Hematopoietic multipotent progenitor cell (in vitro differentiated cells): Measurements from ENCODE around the gene EMC10. TPM values are rescaled to one million over a fixed set of nuclear protein-coding genes. Genes with fewer than 3 reads are reported as not detected.
"Not testable (repeated sequence)": the region's sequence is repeated elsewhere in the genome, so short reads cannot be mapped to it uniquely, and the experiment has no call there.

ENCODE experiments used
- DNase-seq, 3 donors: peaks; one replicate each; pipeline ENCODE4 v3.0.0-alpha.2; 2011 to 2015; ENCODE audit warnings: low read depth in 2 of 3, low spot score in 2 of 3
- total RNA-seq: library from RNA; depleted of rRNA; stranded (reverse); fragments of >200 nt; gene quantifications from one replicate; pipeline ENCODE4 v1.2.3, GENCODE V29; 2012

Gene EMC10
- total RNA-seq, result 80.0 TPM

- DNase-seq, result peak; percentile 92 to 97 (median 97)
Observed at GRCh38 chr19:50476224-50476906, at the start of gene EMC10, which contains the start of gene GARIN5A. EMC10 (plus strand) TSS chr19:50476507; CDS start chr19:50476545, 38 bp downstream. GARIN5A (minus strand) TSS chr19:50476848; CDS start chr19:50476388, 460 bp downstream.

GRCh38 chr19:50427318-50427925, 48.9 kb upstream of the EMC10 start:
- no peak for DNase-seq

GRCh38 chr19:50427997-50428425, 48.3 kb upstream of the EMC10 start:
- peak in 2 of 3 donors; percentile 84 to 85 for DNase-seq

GRCh38 chr19:50428772-50429463, 47.4 kb upstream of the EMC10 start:
- no peak for DNase-seq

GRCh38 chr19:50430888-50431342, 45.4 kb upstream of the EMC10 start:
- no peak for DNase-seq

GRCh38 chr19:50431343-50432220, 44.7 kb upstream of the EMC10 start:
- DNase-seq, result peak; percentile 87 to 93 (median 91)

- peak in 1 of 3 donors; percentile 10 for DNase-seq
Observed at GRCh38 chr19:50432221-50433028, 43.9 kb upstream of the EMC10 start, which contains the start of gene MYBPC2. MYBPC2 (plus strand) TSS chr19:50432892; CDS start chr19:50432954, 62 bp downstream.

GRCh38 chr19:50433201-50434180, 42.8 kb upstream of the EMC10 start:
- no peak for DNase-seq

GRCh38 chr19:50434525-50434924, 41.8 kb upstream of the EMC10 start:
- no peak for DNase-seq

- DNase-seq, result no peak
Observed at GRCh38 chr19:50435221-50435620, 41.1 kb upstream of the EMC10 start.

- DNase-seq, result no peak
Observed at GRCh38 chr19:50435627-50436026, 40.7 kb upstream of the EMC10 start.

GRCh38 chr19:50437862-50438449, 38.4 kb upstream of the EMC10 start:
- no peak for DNase-seq

- DNase-seq, result not testable (repeated sequence)
Observed at GRCh38 chr19:50439130-50439529, 37.2 kb upstream of the EMC10 start.

GRCh38 chr19:50444059-50444458, 32.2 kb upstream of the EMC10 start:
- DNase-seq, result no peak

- no peak for DNase-seq
Observed at GRCh38 chr19:50447053-50447452, 29.3 kb upstream of the EMC10 start.

GRCh38 chr19:50447750-50448149, 28.6 kb upstream of the EMC10 start:
- DNase-seq, result no peak

GRCh38 chr19:50449236-50449899, 26.9 kb upstream of the EMC10 start:
- no peak for DNase-seq
